COLO668 (cell line): Measurements from ENCODE around the gene TMEM209.
"Not testable (repeated sequence)": the region's sequence is repeated elsewhere in the genome, so short reads cannot be mapped to it uniquely, and the experiment has no call there.

Experiments used
- DNase-seq: peaks from one replicate; lab custom pipeline; 2025; ENCODE audit not compliant: unreplicated experiment; lab: John Stamatoyannopoulos, UW

TMEM209 gene

DNA sequence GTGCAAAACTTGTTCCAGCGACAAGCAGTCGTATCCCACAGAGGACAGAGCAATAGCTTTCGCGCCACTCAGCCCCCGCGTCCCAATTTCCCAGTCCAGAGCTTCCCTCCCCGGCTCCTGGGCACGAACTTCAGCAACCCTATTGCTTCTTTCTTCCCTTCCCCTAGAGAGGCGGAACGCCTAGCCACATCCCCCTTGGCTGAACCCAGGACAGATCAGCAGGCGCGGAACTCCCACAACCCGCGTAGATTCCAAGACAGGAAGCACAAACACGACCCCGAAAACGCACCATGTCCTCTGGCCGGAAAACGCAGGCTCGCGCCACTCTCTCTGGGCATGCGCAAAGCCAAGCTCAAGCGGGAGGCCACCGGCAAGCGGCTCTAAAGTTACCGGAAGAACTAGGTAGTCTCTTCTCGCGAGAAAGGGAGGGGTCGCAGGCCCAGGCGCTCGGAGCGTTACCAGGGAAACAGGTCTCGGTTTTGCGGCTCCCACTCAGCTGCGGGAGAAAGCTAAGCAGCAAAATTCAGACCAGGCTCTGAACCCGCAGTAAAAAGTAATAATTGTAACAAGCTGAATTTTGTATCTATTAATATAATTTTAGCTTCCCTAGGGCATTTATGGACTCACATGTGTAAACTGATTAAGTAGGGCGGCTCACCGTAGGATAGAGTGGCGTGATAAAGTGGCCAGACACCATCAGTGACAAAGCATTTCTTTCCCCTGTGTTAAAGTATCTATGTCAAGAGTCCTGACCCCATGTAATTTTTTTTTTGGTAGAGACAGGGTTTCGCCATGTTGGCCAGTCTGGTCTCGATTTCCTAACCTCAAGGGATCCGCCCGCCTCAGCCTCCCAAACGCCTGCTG lies at the start of gene TMEM209:
TSS of gene TMEM209 (minus strand) at position 323 of the 864 bp plus-strand sequence. CDS start at position 292, 31 bp downstream.
- DNase-seq, result peak; percentile 96

DNA sequence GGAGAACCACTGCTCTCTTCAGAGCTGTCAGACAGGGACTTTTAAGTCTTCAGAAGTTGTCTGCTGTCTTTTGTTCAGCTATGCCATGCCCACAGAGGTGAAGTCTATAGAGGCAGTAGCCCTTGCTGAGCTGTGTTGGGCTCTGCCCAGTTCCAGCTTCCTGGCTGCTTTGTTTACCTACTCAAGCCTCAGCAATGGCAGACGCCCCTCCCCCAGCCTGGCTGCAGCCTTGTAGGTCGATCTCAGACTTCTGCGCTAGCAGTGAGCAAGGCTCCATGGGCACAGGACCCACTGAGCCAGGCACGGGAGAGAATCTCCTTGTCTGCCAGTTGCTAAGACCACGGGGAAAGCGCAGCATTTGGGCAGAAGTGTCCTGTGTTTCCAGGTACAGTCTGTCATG lies 49.3 kb upstream of the TMEM209 start:
- no peak for DNase-seq

DNA sequence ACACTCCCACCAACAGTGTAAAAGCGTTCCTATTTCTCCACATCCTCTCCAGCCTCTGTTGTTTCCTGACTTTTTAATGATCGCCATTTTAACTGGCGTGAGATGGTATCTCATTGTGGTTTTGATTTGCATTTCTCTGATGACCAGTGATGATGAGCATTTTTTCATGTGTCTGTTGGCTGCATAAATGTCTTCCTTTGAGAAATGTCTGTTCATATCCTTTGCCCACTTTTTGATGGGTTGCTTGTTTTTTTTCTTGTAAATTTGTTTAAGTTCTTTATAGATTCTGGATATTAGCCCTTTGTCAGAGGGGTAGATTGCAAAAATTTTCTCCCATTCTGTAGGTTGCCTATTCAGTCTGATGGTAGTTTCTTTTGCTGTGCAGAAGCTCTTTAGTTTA lies 44.4 kb upstream of the TMEM209 start:
- DNase-seq, result not testable (repeated sequence)

DNA sequence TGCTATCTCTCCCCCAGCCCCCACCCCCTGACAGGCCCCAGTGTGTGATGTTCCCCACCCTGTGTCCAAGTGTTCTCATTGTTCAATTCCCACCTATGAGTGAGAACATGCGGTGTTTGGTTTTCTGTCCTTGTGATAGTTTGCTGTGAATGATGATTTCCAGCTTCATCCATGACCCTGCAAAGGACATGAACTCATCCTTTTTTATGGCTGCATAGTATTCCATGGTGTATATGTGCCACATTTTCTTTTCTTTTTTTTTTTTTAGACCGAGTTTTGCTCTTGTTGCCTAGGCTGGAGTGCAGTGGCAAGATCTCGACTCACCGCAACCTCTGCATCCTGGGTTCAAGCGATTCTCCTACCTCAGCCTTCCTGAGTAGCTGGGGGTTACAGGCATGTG lies 43.6 kb upstream of the TMEM209 start:
- DNase-seq, result not testable (repeated sequence)

DNA sequence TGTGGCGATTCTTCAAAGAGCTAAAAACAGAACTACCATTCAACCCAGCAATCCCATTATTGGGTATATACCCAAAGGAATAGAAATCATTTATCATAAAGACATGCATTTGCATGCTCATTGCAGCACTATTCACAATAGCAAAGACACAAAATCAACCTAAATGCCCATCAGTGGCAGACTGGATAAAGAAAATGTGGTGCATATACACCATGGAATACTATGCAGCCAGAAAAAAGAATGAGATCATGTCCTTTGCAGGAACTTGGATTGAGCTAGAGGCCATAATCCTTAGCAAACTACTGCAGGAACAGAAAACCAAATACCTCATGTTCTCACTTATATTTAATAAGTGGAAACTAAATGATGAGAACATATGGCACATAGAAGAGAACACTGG lies 41.3 kb upstream of the TMEM209 start:
- DNase-seq, result not testable (repeated sequence)

DNA sequence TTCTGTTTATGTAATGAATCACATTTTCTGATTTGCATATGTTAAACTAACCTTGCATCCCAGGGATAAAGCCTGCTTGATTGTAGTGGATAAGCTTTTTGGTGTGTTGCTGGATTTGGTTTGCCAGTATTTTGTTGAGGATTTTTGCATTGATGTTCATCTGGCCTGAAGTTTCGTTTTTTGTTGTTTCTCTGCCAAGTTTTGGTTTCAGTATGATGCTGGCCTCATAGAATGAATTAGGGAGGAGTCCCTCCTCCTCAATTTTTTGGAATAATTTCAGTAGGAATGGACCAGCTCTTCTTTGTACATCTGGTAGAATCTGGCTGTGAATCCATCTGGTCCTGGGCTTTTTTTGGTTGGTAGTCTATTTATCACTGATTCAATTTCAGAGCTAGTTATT lies 38.3 kb upstream of the TMEM209 start:
- not testable (repeated sequence) for DNase-seq

DNA sequence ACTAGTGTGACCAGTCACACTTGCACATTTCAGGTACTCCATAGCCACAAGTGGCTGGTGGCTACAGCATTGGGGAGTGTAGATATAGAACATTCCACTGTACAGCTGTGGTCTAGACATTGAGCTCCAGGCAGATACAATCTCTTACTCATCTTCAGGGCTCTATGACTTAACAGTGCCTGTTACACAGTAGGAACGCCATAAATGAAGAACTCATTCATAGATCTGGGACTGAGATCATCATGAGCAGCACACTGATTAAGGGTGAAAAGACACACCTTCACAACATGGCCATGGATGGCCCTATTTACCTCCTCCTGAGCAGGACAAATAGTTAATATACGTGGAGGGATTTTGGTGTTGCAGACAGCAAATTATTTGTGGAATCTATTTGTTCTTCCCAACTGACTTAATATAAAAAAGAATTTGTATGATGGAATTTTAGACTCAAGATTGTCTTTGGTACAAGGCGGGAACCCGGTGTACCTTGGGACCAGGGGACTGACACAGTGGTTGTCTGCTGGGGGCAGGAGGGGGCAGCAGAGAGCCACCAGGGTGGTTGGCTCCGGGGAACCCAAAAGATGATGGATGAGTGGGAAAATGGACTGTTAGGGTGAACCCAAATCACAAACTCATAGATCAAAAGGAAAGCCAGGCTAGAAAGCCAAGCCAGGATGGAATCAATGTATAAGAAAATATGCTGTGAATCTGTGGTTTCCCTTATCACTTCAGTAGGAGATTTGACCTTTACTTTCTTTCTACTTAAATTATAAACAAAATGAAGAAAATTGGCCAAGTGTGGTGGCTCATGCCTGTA lies 37.2 kb upstream of the TMEM209 start:
- DNase-seq, result peak; percentile 57

DNA sequence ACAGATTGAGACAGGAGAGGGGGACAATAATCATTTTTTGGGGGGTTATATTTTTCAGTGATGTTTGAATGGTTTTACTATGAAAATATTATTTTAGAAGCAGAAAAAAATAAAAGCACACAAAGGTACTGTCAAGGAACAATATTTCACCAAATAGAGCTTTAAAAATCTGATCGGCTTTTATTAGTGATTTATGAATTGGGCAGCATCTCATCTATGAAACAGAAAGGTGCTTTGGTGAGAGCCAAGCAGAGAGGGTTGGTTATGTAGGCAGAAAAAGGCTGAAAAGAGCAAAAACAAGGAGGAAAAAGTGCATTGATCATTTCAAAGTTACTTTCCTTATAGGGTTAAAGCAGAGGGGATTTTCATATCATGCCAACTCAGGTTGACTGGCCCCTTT lies 35.0 kb upstream of the TMEM209 start:
- no peak for DNase-seq

DNA sequence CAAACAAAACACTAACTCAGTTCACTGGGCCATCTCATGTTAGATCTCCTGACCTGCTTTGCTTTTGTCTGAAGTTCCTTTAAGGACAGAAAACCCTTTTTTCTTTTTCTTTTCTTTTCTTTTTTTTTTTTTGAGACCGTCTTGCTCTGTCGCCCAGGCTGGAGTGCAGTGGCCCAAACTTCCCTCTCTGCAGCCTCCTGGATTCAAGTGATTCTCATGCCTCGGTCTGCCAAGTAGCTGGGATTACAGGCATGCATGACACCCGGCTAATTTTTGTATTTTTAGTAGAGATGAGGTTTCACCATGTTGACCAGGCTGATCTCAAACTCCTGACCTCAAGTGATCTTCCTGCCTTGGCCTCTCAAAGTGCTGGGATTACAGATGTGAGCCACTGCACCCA lies 31.2 kb upstream of the TMEM209 start:
- DNase-seq, result not testable (repeated sequence)

DNA sequence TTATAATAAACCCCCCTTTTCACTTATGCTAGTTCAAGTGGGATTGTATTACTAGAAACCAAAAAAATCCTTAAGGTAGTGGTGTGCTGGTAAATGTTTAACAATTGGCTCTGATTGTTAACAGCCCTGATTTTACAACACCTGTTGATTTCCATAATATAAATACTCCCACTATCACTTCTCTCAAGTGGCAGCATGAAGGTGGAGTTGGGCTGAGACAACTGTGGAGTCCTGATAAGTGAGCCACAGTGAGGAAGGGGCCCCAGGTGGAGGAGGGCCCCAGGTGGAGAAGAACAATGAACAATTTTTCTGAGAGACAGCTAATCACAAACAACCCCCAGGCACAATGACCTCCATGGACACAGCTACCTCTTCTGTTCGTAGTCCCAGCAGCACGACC lies 28.9 kb upstream of the TMEM209 start:
- no peak for DNase-seq

DNA sequence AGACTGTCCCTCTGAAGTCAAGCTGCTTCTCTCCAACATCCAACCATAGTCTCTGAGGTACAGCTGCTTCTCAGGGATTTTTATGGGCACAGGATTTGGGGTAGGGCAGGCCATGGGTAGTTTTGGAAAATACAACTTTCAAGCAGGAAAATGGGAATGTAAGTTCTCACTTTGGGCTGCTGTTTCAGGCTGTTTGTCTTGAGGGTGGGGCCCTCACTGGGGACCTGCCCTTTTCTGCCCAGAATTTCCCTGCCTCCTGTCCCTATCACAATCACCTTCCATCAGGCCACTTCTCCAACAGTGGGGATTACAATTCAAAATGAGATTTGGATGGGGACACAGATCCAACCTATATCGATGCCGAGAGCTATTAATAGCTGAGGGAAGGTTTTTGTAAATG lies 27.0 kb upstream of the TMEM209 start:
- DNase-seq, result no peak

DNA sequence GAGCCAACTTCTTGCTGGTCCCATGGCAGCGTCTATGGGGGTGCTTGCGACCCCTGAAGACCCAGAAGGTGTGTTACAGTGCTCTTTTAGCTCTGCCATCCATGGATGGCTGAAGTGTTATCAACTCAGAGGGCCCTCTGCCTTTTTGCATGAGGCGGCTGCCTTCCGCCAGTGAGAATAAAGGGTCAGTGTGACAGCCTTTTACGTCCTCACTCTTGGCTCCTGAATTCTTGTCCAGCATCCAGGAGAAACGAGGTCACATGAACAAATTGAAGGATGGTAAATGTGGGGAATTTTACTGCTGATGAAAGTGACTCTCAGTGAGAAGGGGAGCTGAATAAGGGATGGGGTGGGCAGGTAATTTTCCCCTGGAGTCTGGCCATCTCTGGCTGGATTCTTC lies 26.6 kb upstream of the TMEM209 start:
- no peak for DNase-seq

DNA sequence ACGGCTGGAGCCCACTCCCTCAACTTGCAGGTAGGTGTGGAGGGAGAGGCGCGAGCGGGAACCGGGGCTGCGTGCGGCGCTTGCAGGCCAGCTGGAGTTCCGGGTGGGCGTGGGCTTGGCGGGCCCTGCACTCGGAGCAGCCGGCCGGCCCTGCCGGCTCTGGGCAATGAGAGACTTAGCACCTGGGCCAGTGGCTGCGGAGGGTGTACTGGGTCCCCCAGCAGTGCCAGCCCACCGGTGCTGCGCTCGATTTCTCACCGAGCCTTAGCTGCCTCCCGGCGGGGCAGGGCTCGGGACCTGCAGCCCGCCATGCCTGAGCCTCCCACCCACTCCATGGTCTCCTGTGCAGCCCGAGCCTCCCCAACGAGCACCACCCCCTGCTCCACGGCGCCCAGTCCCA lies 24.8 kb upstream of the TMEM209 start:
- DNase-seq, result not testable (repeated sequence)

DNA sequence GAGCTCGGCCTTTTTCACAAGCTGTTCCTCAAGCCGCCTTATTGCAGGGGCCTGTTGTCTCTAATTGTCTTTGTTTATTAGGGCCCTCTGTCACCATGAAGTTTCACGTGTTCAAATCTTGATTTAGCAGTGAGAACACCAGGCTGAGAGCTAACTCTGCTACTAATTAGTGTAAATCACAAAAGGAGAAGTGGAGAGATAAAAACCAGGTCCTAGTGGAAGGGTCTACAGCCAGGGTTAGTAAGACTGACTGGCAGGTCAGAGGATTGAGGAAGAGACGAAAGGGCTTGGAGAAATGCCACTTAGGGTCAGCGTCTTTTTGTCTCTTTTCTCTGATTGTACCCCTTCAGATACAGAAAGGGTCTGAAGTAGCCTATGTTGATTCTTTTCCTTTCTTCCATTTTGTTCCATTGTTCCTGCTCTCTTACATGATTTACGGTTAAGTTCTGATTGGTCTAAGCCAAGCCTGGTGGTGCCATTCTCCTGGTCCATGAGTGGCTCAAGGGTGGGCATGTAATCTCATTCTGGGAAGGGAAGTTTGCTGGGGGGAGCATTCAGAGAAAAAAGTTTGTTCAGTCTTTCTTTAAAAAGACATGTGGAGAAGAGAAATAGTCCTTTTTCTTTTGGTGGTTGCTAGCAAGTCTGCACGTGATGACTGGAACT lies 23.8 kb upstream of the TMEM209 start:
- DNase-seq, result no peak

DNA sequence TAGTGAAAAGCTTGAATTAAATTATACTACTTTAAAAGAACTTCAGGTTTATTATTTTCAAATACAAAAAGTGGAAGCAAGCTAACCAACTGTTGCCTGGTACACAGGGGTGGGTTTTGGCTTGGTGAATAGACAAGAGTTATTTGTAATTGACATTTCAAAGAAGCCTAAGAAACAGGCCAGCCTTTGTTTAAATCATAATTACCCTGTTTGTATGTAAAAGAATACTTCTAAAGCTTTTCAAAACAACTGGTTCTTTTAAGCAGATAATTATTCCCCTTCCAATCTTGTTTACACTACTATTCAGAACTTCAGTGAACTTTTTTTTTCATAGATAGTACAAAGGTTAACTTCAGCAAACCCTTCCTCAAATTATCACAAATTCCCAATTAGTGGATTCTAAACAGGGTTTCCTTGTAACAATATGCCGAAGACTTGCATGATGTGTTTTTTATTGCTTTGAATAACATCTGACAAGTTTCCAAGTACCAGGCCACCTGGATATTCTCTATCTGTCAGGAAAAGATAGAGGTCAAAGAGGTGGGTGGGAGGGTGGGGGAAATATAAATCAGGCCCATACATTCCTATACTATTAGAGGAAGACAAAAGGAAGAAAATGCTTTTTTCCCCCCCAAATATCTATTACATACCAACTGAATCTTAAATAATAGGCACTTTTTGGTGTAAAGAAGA lies 22.8 kb upstream of the TMEM209 start:
- DNase-seq, result no peak

DNA sequence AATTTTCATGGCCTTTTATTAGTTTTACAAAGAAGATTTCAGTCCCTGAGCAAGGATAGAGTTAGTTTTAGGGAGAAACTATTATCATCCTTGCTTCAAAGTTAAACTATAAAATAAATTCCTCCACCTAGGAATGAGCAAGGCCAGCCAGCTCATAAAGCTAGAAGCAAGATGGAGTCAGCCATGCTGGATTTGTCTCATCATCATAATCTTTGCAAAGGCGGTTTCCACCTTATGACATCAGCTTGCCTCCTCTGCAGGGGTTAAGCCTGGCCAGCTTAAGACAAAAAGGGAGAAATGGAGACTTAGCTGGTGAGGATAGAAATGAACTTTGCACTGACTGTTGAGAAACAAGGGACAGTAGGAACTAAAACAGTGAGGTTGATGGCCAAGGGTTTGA lies 21.1 kb upstream of the TMEM209 start:
- DNase-seq, result no peak

DNA sequence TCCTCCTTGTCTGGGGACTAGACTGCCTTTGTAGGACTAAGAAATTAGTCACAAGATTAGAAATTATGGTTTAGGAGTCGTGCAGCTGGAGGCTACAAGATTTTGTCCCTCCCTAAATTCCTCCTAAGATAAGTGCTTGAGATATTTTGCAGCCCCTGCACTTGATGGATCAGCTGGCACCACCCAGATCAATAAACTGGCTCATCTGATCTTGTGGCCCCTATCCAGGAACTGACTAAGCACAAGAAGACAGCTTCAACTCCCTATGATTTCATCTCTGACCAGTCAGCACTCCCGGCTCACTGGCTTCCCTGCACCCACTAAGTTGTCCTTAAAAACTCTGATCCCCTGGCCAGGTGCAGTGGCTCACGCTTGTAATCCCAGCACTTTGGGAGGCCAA lies 19.7 kb upstream of the TMEM209 start:
- not testable (repeated sequence) for DNase-seq

DNA sequence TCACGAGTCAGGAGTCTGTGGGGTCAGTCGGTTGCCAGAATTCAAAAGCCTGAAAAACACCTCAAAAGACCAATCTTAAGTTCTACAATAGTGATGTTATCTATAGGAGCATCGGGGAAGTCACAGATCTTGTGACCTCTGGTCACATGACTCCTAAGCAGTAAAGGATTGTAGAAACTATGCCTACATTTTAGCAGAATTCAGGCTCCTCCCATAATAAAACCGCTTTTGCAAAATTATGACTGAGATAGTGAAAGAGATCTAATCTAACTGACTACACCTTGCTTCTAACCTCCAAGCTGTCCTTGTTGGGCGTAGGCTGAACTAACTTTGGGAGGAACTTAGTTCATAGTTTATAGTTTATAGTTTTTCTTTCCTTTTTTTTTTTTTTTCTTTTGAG lies 19.0 kb upstream of the TMEM209 start:
- DNase-seq, result no peak

DNA sequence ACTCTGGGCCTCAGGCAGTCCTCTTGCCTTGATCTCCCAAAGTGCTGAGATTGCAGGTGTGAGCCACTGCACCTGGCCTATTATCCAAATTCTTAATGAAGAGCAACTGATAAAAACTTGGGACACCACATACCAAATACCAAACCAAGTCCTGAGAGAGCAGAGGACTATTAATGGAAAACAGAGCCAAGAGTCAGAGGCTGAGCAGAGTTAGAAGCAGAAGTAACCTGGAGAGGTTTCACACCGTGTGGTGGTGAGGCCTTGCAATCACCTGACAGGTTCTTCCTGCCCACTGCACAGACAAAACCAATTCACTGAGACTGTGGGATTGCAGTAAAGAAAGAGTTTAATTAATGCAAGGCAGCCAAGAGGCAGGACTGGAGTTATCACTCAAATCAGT lies 18.4 kb upstream of the TMEM209 start:
- no peak for DNase-seq

DNA sequence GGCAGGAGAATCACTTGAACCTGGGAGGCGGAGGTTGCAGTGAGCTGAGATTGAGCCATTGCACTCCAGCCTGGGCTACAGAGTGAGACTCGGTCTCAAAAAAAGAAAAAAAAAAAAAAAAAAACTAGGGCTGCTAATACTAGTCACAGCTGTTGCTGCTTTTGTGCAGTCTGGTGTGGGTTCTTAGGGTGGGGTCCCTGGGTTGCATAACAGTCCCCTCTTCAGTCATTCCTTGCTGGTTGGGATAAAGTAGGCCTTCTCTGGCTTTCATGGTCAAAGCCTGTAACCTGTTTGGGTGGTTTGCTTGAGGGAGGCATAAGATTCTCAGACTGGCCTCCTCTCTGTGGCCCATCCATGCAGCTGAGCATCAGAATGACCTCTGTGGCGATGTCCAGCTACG lies 16.5 kb upstream of the TMEM209 start:
- DNase-seq, result no peak

DNA sequence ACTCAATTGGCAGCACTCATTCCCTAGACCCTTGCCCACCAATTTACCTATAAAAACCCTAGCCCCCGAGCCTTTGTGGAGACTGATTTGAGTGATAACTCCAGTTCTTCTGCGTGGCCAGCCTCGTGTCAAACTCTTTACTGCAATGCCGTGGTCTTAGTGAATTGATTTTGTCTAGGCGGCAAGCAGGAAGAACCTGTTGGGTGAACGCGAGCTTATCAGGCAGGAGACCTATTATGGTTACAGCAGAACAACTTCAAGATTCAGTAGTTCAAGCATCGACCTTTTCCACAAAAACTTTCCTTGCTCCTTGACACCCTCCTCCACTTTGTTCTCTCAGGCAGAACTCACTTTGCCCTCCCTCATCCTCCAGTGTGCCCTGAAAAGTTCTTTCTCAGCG lies 14.7 kb upstream of the TMEM209 start:
- DNase-seq, result no peak
